Thymus (tissue), 11 donors: ENCODE results near the gene CYYR1. TPM values are rescaled to one million over a fixed set of nuclear protein-coding genes. Genes with fewer than 3 reads are reported as not detected.

Experiments used
- DNase-seq, 9 donors: peaks; one replicate each; pipeline ENCODE4 v3.0.0-alpha.2; 2013; ENCODE audit warnings: low spot score in 9 of 9, low read depth in 6 of 9, missing footprints in 1 of 9
- H3K27ac ChIP-seq, 2 donors: one replicate each; pipeline ENCODE4 v1.5.1; 2013; ENCODE audit warnings: control low read depth in 1 of 2, low read depth in 1 of 2, low read length in 1 of 2, mild to moderate bottlenecking in 1 of 2, moderate library complexity in 1 of 2
- H3K27me3 ChIP-seq, 2 donors: one replicate each; pipeline ENCODE4 v1.5.1; 2013; ENCODE audit warnings: low read length in 1 of 2; ENCODE audit not compliant: control insufficient read depth in 2 of 2, insufficient read depth in 1 of 2
- H3K36me3 ChIP-seq, 2 donors: one replicate each; pipeline ENCODE4 v1.5.1; 2013; ENCODE audit warnings: low read length in 1 of 2, mild to moderate bottlenecking in 1 of 2, moderate library complexity in 1 of 2; ENCODE audit not compliant: control insufficient read depth in 2 of 2, insufficient read depth in 2 of 2
- H3K4me1 ChIP-seq, 2 donors: one replicate each; pipeline ENCODE4 v1.5.1; 2013; ENCODE audit warnings: low read length in 2 of 2; ENCODE audit not compliant: control insufficient read depth in 2 of 2, insufficient read depth in 2 of 2
- H3K4me3 ChIP-seq, 2 donors: one replicate each; pipeline ENCODE4 v1.5.1; 2013; ENCODE audit warnings: low read length in 2 of 2, control low read depth in 1 of 2, mild to moderate bottlenecking in 1 of 2
- H3K9me3 ChIP-seq, 2 donors: one replicate each; pipeline ENCODE4 v1.5.1; 2013; ENCODE audit warnings: low read length in 1 of 2, mild to moderate bottlenecking in 1 of 2; ENCODE audit not compliant: control insufficient read depth in 2 of 2, insufficient read depth in 1 of 2
- WGBS: extraction: QIAGEN DNeasy Blood & Tissue Kit; methylation state at CpG from one replicate; pipeline ENCODE4 v1.1.7; 2013; 5-methylcytosine and 5-hydroxymethylcytosine counted together
- polyA plus RNA-seq: library from polyadenylated mRNA; stranded (reverse); fragments of 200-250 nt; gene quantifications from one replicate; pipeline ENCODE4 v1.2.3, GENCODE V29; 2013
- total RNA-seq: library from RNA; stranded (reverse); fragments of 120-200 nt; gene quantifications from one replicate; pipeline ENCODE4 v1.2.4, GENCODE V29; 2013
- donor health status: healthy.

CYYR1 gene
- total and polyA plus RNA-seq, 2 donors = 3.5 to 19.1 TPM

DNA sequence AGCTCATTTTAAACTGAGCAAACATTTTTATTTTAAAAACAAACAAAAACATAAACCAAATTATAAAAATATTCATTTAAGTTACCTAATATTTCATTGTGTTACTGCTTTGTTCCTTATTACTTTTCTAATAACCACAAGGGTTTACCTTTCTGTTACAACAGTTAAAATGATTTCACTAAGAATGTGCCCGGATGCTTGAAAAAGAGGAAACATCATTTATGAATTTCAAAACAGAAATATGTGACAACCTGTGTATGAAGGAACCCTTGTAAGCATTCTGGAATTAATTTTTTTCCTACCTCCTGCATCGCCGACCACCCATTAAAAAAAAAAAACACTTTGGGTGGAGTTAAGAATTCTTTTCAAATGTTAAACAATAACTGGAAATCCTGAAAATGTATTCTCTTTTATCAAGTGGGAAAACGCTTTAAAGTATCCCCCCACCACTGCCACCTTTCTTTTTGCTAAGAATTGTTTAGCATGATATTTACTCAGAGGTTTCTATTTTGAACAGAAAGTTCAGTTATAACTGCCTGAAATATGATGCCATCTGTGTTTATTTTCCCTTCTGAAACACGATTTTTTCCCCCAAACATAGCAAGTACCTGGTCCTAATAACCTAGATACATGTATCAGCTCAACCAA is 9.1 kb downstream of the CYYR1 start:
- Histone ChIP-seq H3K4me3 (no peak overlapping the region), H3K27ac (no peak overlapping the region), H3K27me3 (no peaks in the 10 kb centered on the region), H3K9me3 (no peaks in the 10 kb centered on the region), H3K36me3 (no peaks in the 10 kb centered on the region), H3K4me1 (no peaks in the 10 kb centered on the region)
- DNase-seq = no peak
- 37% methylated on average over 5 of the region's 5 CpGs for WGBS

DNA sequence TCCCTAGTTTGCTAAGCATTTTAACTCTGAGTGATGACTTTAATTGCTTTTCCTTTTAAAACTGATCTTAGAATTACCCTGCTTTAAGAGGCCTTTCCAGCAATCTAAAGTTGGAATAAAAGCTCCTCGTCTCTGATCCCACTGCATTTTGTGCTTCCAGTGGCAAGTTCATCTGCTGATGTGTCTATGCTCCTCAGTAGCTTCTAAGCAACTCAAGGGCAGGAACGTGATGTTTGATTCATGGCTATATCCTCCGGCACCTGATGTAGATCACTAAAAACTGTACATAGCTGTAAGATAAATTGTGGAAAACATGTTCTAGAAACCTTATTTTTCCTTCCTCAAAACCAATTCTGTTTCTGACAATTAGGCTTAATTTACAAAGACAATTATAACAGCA is 12.5 kb downstream of the CYYR1 start:
- 96% methylated on average over 3 of the region's 3 CpGs for WGBS

DNA sequence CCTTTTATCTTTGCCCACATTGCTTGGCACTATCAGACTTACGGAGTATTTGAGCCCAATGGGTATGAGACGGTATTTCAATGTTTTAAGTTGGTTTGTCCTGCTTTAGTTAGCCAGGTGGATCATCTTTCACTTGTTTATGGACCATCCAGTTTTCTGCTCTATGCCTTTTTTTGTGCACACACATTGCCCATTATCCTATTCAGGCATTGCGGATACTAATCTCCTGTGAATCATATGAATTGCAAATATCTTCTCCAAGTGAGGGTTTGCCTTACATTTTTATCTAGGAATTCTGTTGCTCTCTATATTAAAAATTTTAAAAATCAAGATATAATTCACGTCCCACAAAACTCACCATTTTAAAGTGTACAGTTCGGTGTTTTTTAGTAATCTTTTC is 14.0 kb downstream of the CYYR1 start:
- Histone ChIP-seq H3K9me3 (no peaks in the 10 kb centered on the region), H3K4me3 (no peak overlapping the region), H3K27ac (no peak overlapping the region), H3K36me3 (no peaks in the 10 kb centered on the region), H3K27me3 (no peaks in the 10 kb centered on the region), H3K4me1 (no peaks in the 10 kb centered on the region)
- WGBS = 97% methylated on average over 5 of the region's 5 CpGs
- no peak for DNase-seq

More for the DNA sequence above, 12.5 kb downstream of the CYYR1 start:
- no peak for DNase-seq
- Histone ChIP-seq H3K4me3 (no peak overlapping the region), H3K4me1 (no peaks in the 10 kb centered on the region), H3K36me3 (no peaks in the 10 kb centered on the region), H3K9me3 (no peaks in the 10 kb centered on the region), H3K27ac (no peak overlapping the region), H3K27me3 (no peaks in the 10 kb centered on the region)

DNA sequence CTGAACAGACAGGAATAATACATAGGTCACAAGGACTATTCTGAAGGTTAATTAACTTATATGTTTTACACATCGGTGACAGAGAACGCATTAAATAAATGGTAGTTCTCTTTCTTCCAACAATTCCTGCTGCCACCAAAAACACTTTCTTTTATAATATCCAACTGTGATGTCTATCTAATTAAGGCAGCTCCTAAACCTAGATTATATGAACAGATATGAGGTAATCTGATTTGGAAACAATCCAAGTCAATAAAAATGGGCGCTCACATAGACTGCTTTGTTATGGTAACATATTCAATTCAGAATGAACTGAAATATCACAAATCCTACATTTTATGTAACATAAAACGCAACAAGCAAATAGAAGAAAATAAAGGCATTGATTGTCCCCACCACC is 16.0 kb downstream of the CYYR1 start:
- Histone ChIP-seq H3K9me3 (no peaks in the 10 kb centered on the region), H3K27me3 (no peaks in the 10 kb centered on the region), H3K36me3 (no peaks in the 10 kb centered on the region), H3K4me1 (no peaks in the 10 kb centered on the region), H3K4me3 (no peak overlapping the region), H3K27ac (no peak overlapping the region)
- no peak for DNase-seq
- whole genome bisulfite sequencing = 95% methylated on average over 4 of the region's 4 CpGs

DNA sequence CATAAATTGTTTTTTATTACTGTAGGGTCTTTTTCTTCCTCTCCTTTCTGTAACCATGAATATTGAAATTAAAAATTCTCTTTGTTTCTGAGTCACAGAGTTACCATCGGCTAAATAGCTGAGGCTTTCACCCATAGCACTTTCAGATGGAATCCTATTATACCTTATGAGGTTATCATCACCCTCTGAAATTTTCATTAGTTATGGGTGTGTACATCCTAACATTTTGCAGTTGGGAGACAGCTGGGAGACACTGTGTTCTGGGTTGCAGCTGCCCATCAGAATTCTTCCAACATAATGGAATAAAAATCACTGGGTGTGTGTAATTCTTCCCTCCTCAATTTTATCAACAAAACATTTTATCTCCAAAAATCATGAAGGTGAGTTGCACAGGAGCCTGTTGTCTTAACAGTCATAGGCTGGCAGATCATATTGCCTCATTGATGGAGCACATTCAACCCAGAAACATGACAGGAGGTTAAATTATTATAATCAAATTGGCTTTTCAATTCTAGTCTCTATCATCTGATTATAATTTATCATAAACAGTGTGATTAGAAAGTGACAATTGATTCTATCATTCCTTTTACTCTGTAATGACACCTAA is 17.4 kb downstream of the CYYR1 start:
- H3K36me3 ChIP-seq = no peaks in the 10 kb centered on the region
- no peak overlapping the region for H3K4me3 ChIP-seq
- no peak for DNase-seq
- H3K27me3 ChIP-seq = no peaks in the 10 kb centered on the region
- no peaks in the 10 kb centered on the region for H3K4me1 ChIP-seq
- H3K27ac ChIP-seq = no peak overlapping the region
- 91% methylated on average over 1 of the region's 1 CpG for WGBS
- no peaks in the 10 kb centered on the region for H3K9me3 ChIP-seq

DNA sequence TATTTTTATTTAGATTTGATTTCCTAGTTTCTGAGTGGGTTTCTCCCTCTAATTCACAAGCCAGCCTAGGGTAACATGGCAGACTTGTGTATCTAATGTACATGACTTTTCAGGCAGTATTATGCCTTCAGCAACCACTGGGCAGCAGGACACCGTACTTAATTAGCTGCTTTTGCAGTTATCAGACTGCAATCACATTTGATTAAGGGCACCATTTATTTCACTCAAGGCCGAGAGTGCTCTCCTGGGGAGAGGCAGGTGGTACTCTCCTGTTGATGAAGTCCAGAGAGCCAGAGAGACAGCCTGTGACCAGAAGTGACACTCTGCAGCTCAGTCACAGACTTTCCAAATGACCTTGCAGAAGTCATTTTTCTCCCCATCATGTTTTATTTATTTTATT is 18.7 kb downstream of the CYYR1 start:
- DNase-seq = no peak
- no peak overlapping the region for H3K4me3 ChIP-seq
- no peaks in the 10 kb centered on the region for H3K36me3 ChIP-seq
- H3K27me3 ChIP-seq = no peaks in the 10 kb centered on the region
- H3K9me3 ChIP-seq = no peaks in the 10 kb centered on the region
- 94% methylated on average over 2 of the region's 2 CpGs for WGBS
- no peak overlapping the region for H3K27ac ChIP-seq
- H3K4me1 ChIP-seq = no peaks in the 10 kb centered on the region

DNA sequence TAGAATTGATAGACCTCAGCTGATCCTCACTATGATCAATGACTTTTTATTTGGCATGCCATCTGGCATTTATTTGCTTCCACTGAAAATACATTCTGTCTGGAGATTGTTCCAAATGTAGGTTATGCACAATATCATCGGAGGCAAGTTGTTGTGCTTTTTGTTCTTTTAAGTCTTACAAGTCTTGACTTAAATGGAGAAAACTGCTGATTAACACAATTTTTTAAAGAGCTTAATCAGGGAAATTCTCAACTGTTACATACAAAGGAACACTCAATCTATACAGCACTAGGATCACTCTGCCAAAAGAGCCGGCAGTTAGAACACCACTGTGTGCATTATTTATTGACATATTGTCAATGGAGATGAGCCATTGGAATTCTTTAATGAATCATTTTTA is 19.2 kb downstream of the CYYR1 start:
- Histone ChIP-seq H3K9me3 (no peaks in the 10 kb centered on the region), H3K4me1 (no peaks in the 10 kb centered on the region), H3K27ac (no peak overlapping the region), H3K4me3 (no peak overlapping the region), H3K36me3 (no peaks in the 10 kb centered on the region), H3K27me3 (no peaks in the 10 kb centered on the region)
- 97% methylated on average over 2 of the region's 2 CpGs for WGBS
- DNase-seq = no peak

DNA sequence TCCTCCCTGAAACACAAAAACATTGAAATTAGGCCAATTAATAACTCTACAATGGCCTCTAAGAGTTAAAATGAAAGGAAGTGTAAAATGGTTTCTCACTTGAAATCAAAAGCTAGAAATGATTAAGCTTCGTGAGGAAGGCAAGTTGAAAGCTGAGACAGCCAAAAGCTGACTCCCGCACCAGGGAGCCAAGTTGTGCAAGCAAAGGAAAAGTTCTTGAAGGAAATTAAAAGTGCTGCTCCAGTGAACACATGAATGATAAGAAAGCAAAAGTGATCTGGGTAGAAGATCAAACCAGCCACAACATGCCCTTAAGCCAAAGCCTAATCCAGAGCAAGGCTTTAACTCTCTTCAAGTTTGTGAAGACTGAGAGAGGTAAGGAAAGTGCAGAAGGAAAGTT is 22.8 kb downstream of the CYYR1 start:
- H3K4me1 ChIP-seq = no peaks in the 10 kb centered on the region
- no peak for DNase-seq
- no peaks in the 10 kb centered on the region for H3K9me3 ChIP-seq
- WGBS = 88% methylated on average over 2 of the region's 2 CpGs
- H3K4me3 ChIP-seq = no peak overlapping the region
- H3K36me3 ChIP-seq = no peaks in the 10 kb centered on the region
- H3K27me3 ChIP-seq = no peaks in the 10 kb centered on the region
- peak overlapping the region in 1 of 2 donors; percentile 47 for H3K27ac ChIP-seq

DNA sequence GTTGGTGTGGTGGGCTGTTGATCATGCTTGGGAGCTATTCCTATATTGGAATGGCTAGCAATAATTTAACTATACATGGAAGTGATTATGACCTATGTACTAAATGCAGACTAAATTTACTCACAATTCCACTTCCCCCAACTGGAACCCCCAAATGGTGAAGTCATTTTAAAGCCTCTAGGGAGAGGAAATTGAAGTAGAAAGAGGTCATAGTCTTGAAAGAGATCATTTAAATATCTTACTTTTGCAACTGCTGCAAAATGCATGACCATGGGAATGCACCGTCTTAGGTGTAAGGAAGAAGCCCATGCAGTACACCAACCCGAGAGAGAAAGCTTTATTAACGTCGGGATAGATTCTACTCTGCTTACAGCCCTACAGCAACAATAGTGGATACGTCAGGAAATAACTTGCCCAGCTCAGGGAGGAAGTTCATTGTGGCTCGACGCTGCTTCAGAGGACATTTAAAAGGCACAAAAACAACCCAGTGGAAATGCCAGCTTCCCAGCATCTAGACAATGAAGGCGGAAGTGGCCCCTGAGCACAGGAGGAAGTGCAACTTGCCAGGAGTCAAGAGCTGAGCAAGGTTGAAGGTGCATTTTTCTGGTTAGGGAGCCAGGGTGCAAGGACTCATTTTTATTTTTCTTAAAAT is 26.5 kb downstream of the CYYR1 start:
- 80% methylated on average over 8 of the region's 8 CpGs for WGBS
- no peaks in the 10 kb centered on the region for H3K36me3 ChIP-seq
- no peaks in the 10 kb centered on the region for H3K9me3 ChIP-seq
- no peak overlapping the region for H3K4me3 ChIP-seq
- H3K27ac ChIP-seq = no peak overlapping the region
- DNase-seq = peak in 1 of 9 donors; percentile 26
- no peaks in the 10 kb centered on the region for H3K4me1 ChIP-seq
- no peaks in the 10 kb centered on the region for H3K27me3 ChIP-seq
